ENCODE results near the gene KCNQ1. TPM values are rescaled to one million over a fixed set of nuclear protein-coding genes. Genes with fewer than 3 reads are reported as not detected.

The KCNQ1 gene
- total and polyA plus RNA-seq, 2 donors (not counting 1 experiment from before 2014, with no cell fraction given): not detected

DNA sequence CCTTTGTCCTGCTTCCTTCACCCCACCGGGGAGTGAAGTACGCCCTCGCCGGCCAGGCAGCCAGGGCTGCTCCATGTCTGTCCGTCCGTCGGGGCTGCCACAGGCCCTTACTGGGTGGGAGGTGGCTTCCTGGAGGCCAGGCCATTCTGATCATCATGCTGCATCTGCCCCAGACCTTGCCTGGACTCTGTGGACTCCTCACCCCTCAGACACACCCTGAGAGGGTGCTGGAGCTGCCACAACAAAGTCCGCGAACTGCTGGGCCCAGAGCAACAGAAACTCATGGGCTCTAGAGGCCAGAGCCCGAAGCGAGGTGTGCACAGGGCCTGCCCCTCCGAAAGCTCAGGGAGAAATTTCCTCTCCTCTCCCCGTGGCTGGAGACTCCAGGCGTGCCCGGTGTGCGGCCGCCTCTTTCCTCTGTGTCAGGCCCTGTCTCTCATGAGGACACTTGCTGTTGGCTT is 130.8 kb downstream of the KCNQ1 start:
- H3K9ac ChIP-seq (ENCODE audit: insufficient read depth, low read length): no peak overlapping the region
- H3K36me3 ChIP-seq (ENCODE audit: control insufficient read depth, insufficient read depth, low read length): no peaks in the 10 kb centered on the region
- H3K4me1 ChIP-seq (ENCODE audit: control insufficient read depth, extremely low read depth, insufficient read depth, low read length): no peaks in the 10 kb centered on the region
- H2AFZ ChIP-seq (ENCODE audit: low read length): no peak overlapping the region
- H4K20me1 ChIP-seq (ENCODE audit: control insufficient read depth, extremely low read depth, insufficient read depth, low read length): no peaks in the 10 kb centered on the region
- no peak overlapping the region for H3K27ac ChIP-seq (ENCODE audit: insufficient read depth, low read length)
- no peaks in the 10 kb centered on the region for H3K9me3 ChIP-seq (ENCODE audit: control insufficient read depth, insufficient read depth, low read depth, low read length)
- TF ChIP-seq EZH2 (IDR thresholded peaks at IDR 0.05; ENCODE audit: low read length, missing control alignments): no peak
- TF ChIP-seq, protein P1, sequence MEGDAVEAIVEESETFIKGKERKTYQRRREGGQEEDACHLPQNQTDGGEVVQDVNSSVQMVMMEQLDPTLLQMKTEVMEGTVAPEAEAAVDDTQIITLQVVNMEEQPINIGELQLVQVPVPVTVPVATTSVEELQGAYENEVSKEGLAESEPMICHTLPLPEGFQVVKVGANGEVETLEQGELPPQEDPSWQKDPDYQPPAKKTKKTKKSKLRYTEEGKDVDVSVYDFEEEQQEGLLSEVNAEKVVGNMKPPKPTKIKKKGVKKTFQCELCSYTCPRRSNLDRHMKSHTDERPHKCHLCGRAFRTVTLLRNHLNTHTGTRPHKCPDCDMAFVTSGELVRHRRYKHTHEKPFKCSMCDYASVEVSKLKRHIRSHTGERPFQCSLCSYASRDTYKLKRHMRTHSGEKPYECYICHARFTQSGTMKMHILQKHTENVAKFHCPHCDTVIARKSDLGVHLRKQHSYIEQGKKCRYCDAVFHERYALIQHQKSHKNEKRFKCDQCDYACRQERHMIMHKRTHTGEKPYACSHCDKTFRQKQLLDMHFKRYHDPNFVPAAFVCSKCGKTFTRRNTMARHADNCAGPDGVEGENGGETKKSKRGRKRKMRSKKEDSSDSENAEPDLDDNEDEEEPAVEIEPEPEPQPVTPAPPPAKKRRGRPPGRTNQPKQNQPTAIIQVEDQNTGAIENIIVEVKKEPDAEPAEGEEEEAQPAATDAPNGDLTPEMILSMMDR (conservative IDR thresholded peaks at IDR 0.05 in 1 of 2, IDR thresholded peaks at IDR 0.05 in 1 of 2; ENCODE audit: low read depth in 1 of 2, low read length in 2 of 2): no peak
- no peak for DNase-seq (ENCODE audit: low read depth in 2 of 2)
- H3K79me2 ChIP-seq (ENCODE audit: control insufficient read depth, insufficient read depth, low read length): no peaks in the 10 kb centered on the region
- H3K4me2 ChIP-seq (ENCODE audit: extremely low read depth, insufficient read depth, low read length): no peak overlapping the region
- H3K4me3 ChIP-seq (replicated peaks in 1 of 4; ENCODE audit: control extremely low read depth in 1 of 4, insufficient read depth in 1 of 4, low read depth in 3 of 4, low read length in 4 of 4): no peak overlapping the region
- no peaks in the 10 kb centered on the region for H3K27me3 ChIP-seq (ENCODE audit: control insufficient read depth, insufficient read depth, low read length)

DNA sequence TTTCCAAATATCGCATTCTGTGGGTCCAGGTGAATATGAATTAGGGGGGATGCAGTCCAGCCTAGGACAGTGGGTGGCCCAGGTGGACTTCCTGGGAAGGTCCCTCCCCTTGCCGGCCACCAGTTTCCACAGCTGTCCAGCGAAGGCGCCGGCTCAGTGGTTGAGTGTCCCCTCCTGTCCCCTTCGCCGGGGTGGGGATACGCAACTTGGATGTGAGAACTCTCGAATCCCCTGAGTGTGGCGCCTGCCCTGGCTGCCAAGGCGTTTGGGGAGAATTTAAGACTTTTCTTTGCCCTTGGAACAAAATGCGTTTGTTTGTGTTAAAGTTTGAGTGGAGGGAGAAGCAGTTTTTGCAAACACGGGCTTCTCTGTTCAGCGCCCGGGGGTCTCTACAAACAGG is 131.3 kb downstream of the KCNQ1 start:
- no peak overlapping the region for H3K9ac ChIP-seq (ENCODE audit: insufficient read depth, low read length)
- no peak overlapping the region for H3K27ac ChIP-seq (ENCODE audit: insufficient read depth, low read length)
- H3K9me3 ChIP-seq (ENCODE audit: control insufficient read depth, insufficient read depth, low read depth, low read length): no peaks in the 10 kb centered on the region
- H3K27me3 ChIP-seq (ENCODE audit: control insufficient read depth, insufficient read depth, low read length): no peaks in the 10 kb centered on the region
- TF ChIP-seq, protein P1 (conservative IDR thresholded peaks at IDR 0.05 in 1 of 2, IDR thresholded peaks at IDR 0.05 in 1 of 2; ENCODE audit: low read depth in 1 of 2, low read length in 2 of 2): no peak
- no peak for TF ChIP-seq EZH2 (IDR thresholded peaks at IDR 0.05; ENCODE audit: low read length, missing control alignments)
- no peaks in the 10 kb centered on the region for H3K79me2 ChIP-seq (ENCODE audit: control insufficient read depth, insufficient read depth, low read length)
- no peak overlapping the region for H2AFZ ChIP-seq (ENCODE audit: low read length)
- H4K20me1 ChIP-seq (ENCODE audit: control insufficient read depth, extremely low read depth, insufficient read depth, low read length): no peaks in the 10 kb centered on the region
- no peak overlapping the region for H3K4me3 ChIP-seq (replicated peaks in 1 of 4; ENCODE audit: control extremely low read depth in 1 of 4, insufficient read depth in 1 of 4, low read depth in 3 of 4, low read length in 4 of 4)
- DNase-seq (ENCODE audit: low read depth in 2 of 2): no peak
- no peaks in the 10 kb centered on the region for H3K36me3 ChIP-seq (ENCODE audit: control insufficient read depth, insufficient read depth, low read length)
- no peak overlapping the region for H3K4me2 ChIP-seq (ENCODE audit: extremely low read depth, insufficient read depth, low read length)
- no peaks in the 10 kb centered on the region for H3K4me1 ChIP-seq (ENCODE audit: control insufficient read depth, extremely low read depth, insufficient read depth, low read length)

DNA sequence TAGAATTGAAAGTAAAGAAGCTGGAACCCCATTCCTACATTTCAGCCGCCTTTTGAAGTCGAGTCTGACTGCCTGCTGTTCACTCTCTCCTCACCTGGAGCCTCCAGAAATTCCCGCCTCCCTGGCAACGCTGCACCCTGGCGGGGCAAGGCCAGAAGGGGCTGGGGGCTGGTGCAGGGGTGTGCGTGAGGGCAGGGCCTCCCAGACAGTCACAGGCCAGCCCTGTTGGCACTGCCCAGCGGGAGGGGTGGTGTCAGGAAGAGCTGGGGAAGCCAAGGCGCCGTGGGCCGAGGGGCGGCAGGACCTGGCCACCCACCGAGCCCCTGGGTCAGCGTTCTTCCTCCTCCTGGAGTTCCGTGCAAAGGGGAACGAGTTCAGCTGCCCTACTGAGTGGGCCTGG is 131.7 kb downstream of the KCNQ1 start:
- H3K4me3 ChIP-seq (replicated peaks in 1 of 4; ENCODE audit: control extremely low read depth in 1 of 4, insufficient read depth in 1 of 4, low read depth in 3 of 4, low read length in 4 of 4): no peak overlapping the region

More for the DNA sequence above, 131.7 kb downstream of the KCNQ1 start:
- Histone ChIP-seq H3K9ac (ENCODE audit: insufficient read depth, low read length) (no peak overlapping the region), H3K4me2 (ENCODE audit: extremely low read depth, insufficient read depth, low read length) (no peak overlapping the region), H2AFZ (ENCODE audit: low read length) (no peak overlapping the region), H3K27ac (ENCODE audit: insufficient read depth, low read length) (no peak overlapping the region), H3K79me2 (ENCODE audit: control insufficient read depth, insufficient read depth, low read length) (no peaks in the 10 kb centered on the region), H3K27me3 (ENCODE audit: control insufficient read depth, insufficient read depth, low read length) (no peaks in the 10 kb centered on the region), H3K4me1 (ENCODE audit: control insufficient read depth, extremely low read depth, insufficient read depth, low read length) (no peaks in the 10 kb centered on the region), H3K36me3 (ENCODE audit: control insufficient read depth, insufficient read depth, low read length) (no peaks in the 10 kb centered on the region), H3K9me3 (ENCODE audit: control insufficient read depth, insufficient read depth, low read depth, low read length) (no peaks in the 10 kb centered on the region), H4K20me1 (ENCODE audit: control insufficient read depth, extremely low read depth, insufficient read depth, low read length) (no peaks in the 10 kb centered on the region)
- DNase-seq (ENCODE audit: low read depth in 2 of 2): no peak
- TF ChIP-seq, protein P1 (conservative IDR thresholded peaks at IDR 0.05 in 1 of 2, IDR thresholded peaks at IDR 0.05 in 1 of 2; ENCODE audit: low read depth in 1 of 2, low read length in 2 of 2): no peak
- no peak for TF ChIP-seq EZH2 (IDR thresholded peaks at IDR 0.05; ENCODE audit: low read length, missing control alignments)

Data from fibroblast of lung (primary cell).